ENCODE data around the gene RHBDL1. TPM values are rescaled to one million over a fixed set of nuclear protein-coding genes. Genes with fewer than 3 reads are reported as not detected.

RHBDL1 gene
- total and polyA plus RNA-seq, 2 donors (not counting 3 experiments of a cell fraction or from before 2014, with no cell fraction given) = 1.1 to 1.8 TPM

- Histone ChIP-seq H3K4me3 (replicated peaks in 1 of 3; ENCODE audit: insufficient read depth in 1 of 3, low read depth in 1 of 3, low read length in 3 of 3) (no peak overlapping the region), H3K27ac (ENCODE audit: insufficient read depth, low read depth, low read length) (no peak overlapping the region), H3K4me2 (ENCODE audit: insufficient read depth, low read length) (no peak overlapping the region), H3K36me3 (ENCODE audit: control insufficient read depth in 2 of 2, extremely low read depth in 1 of 2, insufficient read depth in 2 of 2, low read length in 2 of 2) (no peaks in the 10 kb centered on the region), H2AFZ (ENCODE audit: low read depth, low read length) (no peak overlapping the region), H3K4me1 (ENCODE audit: control insufficient read depth, extremely low read depth, insufficient read depth, low read length) (no peaks in the 10 kb centered on the region), H3K9me1 (replicated peaks; ENCODE audit: control insufficient read depth, extremely low read depth, insufficient read depth, low read length) (no peaks in the 10 kb centered on the region), H3K79me2 (ENCODE audit: control insufficient read depth, insufficient read depth, low read length) (no peaks in the 10 kb centered on the region), H3K9ac (replicated peaks; ENCODE audit: extremely low read depth, insufficient read depth, low read length) (no peak overlapping the region), H3K27me3 (ENCODE audit: control insufficient read depth in 2 of 2, insufficient read depth in 2 of 2, low read length in 2 of 2) (peaks cover 32 to 33% of the 10 kb centered on the region in 2 experiments), H3K9me3 (replicated peaks; ENCODE audit: control insufficient read depth, insufficient read depth, low read length) (no peaks in the 10 kb centered on the region), H4K20me1 (replicated peaks; ENCODE audit: control insufficient read depth, extremely low read depth, insufficient read depth, low read length) (no peaks in the 10 kb centered on the region)
- TF ChIP-seq FOS (IDR thresholded peaks at IDR 0.05; ENCODE audit: borderline replicate concordance, insufficient read depth, low read length) (no peak), EZH2 (IDR thresholded peaks at IDR 0.05; ENCODE audit: borderline replicate concordance, low read depth, low read length, severe bottlenecking) (peak; percentile 70), POLR2AphosphoS5 (IDR thresholded peaks at IDR 0.05; ENCODE audit: insufficient read depth, low read depth, low read length) (no peak)
- DNase-seq (ENCODE audit: low read depth, low spot score) (no peak), FAIRE-seq (no peak)
- intact Hi-C loops (cut with micrococcal nuclease) = no loop called here
- dilution Hi-C loops (cut with MboI; ENCODE audit: extremely low pct_ligation_motif_present, low sequenced_read_pairs) = no loop called here
- BruUV-seq (replicated peaks) = no TSS peak
- ChIA-PET CTCF (interaction anchor here (0.7 to 2.4 kb wide), 7 partner anchors 9 to 396 kb away, joined by 3 to 8 read pairs (median 5); partner anchors contain the start of genes METRN and STUB1), POLR2A (interaction anchor here (0.9 kb wide), 1 partner anchor 15 kb away, joined by 3 read pairs; the partner anchor contains the start of gene ANTKMT)
Observed at GRCh38 chr16:706189-707061, 31.0 kb downstream of the RHBDL1 start.

- Histone ChIP-seq H3K36me3 (ENCODE audit: control insufficient read depth in 2 of 2, extremely low read depth in 1 of 2, insufficient read depth in 2 of 2, low read length in 2 of 2) (no peaks in the 10 kb centered on the region), H3K9me3 (replicated peaks; ENCODE audit: control insufficient read depth, insufficient read depth, low read length) (no peaks in the 10 kb centered on the region), H4K20me1 (replicated peaks; ENCODE audit: control insufficient read depth, extremely low read depth, insufficient read depth, low read length) (no peaks in the 10 kb centered on the region), H3K27me3 (ENCODE audit: control insufficient read depth in 2 of 2, insufficient read depth in 2 of 2, low read length in 2 of 2) (peaks cover 28 to 32% of the 10 kb centered on the region in 2 experiments), H3K79me2 (ENCODE audit: control insufficient read depth, insufficient read depth, low read length) (no peaks in the 10 kb centered on the region), H3K9ac (replicated peaks; ENCODE audit: extremely low read depth, insufficient read depth, low read length) (no peak overlapping the region), H3K4me2 (ENCODE audit: insufficient read depth, low read length) (no peak overlapping the region), H3K4me1 (ENCODE audit: control insufficient read depth, extremely low read depth, insufficient read depth, low read length) (no peaks in the 10 kb centered on the region), H3K27ac (ENCODE audit: insufficient read depth, low read depth, low read length) (no peak overlapping the region), H3K9me1 (replicated peaks; ENCODE audit: control insufficient read depth, extremely low read depth, insufficient read depth, low read length) (no peaks in the 10 kb centered on the region), H3K4me3 (replicated peaks in 1 of 3; ENCODE audit: insufficient read depth in 1 of 3, low read depth in 1 of 3, low read length in 3 of 3) (no peak overlapping the region), H2AFZ (ENCODE audit: low read depth, low read length) (no peak overlapping the region)
- ChIA-PET CTCF (interaction anchor here (0.6 to 2.4 kb wide), 8 partner anchors 8 to 396 kb away, joined by 3 to 8 read pairs (median 4); partner anchors contain the start of genes METRN and STUB1), POLR2A (interaction anchor here (0.9 kb wide), 1 partner anchor 14 kb away, joined by 3 read pairs; the partner anchor contains the start of gene ANTKMT)
- no peak for DNase-seq (ENCODE audit: low read depth, low spot score)
- intact Hi-C loops (cut with micrococcal nuclease) = no loop called here
- dilution Hi-C loops (cut with MboI; ENCODE audit: extremely low pct_ligation_motif_present, low sequenced_read_pairs) = no loop called here
- FAIRE-seq = no peak
- no TSS peak for BruUV-seq (replicated peaks)
- TF ChIP-seq MYC (IDR thresholded peaks at IDR 0.05; ENCODE audit: low read depth, low read length) = no peak
- TF ChIP-seq POLR2AphosphoS5 (IDR thresholded peaks at IDR 0.05; ENCODE audit: insufficient read depth, low read depth, low read length) = no peak
- no peak for TF ChIP-seq POLR2A (IDR thresholded peaks at IDR 0.05; ENCODE audit: low read depth, low read length)
- TF ChIP-seq GATA2 (IDR thresholded peaks at IDR 0.05; ENCODE audit: insufficient read depth, insufficient read length, low read depth, low read length) = no peak
- no peak for TF ChIP-seq JUN (IDR thresholded peaks at IDR 0.05; ENCODE audit: borderline replicate concordance, insufficient read depth, insufficient read length, low read depth)
- TF ChIP-seq CTCF (IDR thresholded peaks at IDR 0.05; ENCODE audit: extremely low read depth in 1 of 2, insufficient read depth in 1 of 2, low read depth in 1 of 2, low read length in 2 of 2) = no peak
- TF ChIP-seq EZH2 (IDR thresholded peaks at IDR 0.05; ENCODE audit: borderline replicate concordance, low read depth, low read length, severe bottlenecking) = no peak
- TF ChIP-seq FOS (IDR thresholded peaks at IDR 0.05; ENCODE audit: borderline replicate concordance, insufficient read depth, low read length) = no peak
- TF ChIP-seq, protein P1, sequence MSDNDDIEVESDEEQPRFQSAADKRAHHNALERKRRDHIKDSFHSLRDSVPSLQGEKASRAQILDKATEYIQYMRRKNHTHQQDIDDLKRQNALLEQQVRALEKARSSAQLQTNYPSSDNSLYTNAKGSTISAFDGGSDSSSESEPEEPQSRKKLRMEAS (IDR thresholded peaks at IDR 0.05; ENCODE audit: insufficient read depth, insufficient read length) = no peak
Observed at GRCh38 chr16:707062-707538, 31.6 kb downstream of the RHBDL1 start.

Data from endothelial cell of umbilical vein (primary cell).